ENCODE measurements around the gene ZNF469.

DNA sequence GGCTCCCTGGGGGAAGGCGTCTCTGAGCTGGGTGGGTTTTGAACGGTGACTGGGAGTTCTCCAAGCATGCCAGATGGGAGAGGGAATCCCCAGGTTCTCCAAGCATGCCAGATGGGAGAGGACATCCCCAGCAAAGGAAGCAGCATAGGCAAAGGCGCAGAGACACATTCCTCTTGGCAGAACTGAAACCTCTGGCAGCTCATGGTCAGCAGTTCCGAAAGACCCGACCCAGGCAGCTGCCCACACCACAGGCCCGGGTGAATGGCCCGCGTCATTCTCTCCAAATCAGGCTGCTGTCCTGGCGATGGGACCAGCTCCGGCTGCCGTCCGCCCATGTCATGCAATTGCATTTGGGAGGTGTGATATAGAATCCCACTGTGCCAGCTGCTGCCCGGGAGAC lies 8.0 kb downstream of the ZNF469 start:
- TF ChIP-seq POLR2A (IDR thresholded peaks at IDR 0.05) = no peak
- TF ChIP-seq, protein P1, sequence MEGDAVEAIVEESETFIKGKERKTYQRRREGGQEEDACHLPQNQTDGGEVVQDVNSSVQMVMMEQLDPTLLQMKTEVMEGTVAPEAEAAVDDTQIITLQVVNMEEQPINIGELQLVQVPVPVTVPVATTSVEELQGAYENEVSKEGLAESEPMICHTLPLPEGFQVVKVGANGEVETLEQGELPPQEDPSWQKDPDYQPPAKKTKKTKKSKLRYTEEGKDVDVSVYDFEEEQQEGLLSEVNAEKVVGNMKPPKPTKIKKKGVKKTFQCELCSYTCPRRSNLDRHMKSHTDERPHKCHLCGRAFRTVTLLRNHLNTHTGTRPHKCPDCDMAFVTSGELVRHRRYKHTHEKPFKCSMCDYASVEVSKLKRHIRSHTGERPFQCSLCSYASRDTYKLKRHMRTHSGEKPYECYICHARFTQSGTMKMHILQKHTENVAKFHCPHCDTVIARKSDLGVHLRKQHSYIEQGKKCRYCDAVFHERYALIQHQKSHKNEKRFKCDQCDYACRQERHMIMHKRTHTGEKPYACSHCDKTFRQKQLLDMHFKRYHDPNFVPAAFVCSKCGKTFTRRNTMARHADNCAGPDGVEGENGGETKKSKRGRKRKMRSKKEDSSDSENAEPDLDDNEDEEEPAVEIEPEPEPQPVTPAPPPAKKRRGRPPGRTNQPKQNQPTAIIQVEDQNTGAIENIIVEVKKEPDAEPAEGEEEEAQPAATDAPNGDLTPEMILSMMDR (IDR thresholded peaks at IDR 0.05) = no peak

All from testis (tissue), 2 donors.